OCI-LY3 (cell line): ENCODE measurements around the gene SELPLG.

Experiments
- EZH2phosphoT487 ChIP-seq: fragments of 200-600 bp; shearing (Covaris generic); IDR thresholded peaks from 2 replicates; pipeline ENCODE4 v1.6.1; 2018; ENCODE audit warnings: antibody characterized with exemption, mixed run types, low read depth
- TF ChIP-seq, protein P1 (sequence below): fragments of 200-600, 300-600 bp; sonication (generic); IDR thresholded peaks from 2 replicates; pipeline ENCODE4 v1.5.1; 2014; ENCODE audit warnings: antibody characterized with exemption, low read length, low read depth

- TF ChIP-seq, protein P1, sequence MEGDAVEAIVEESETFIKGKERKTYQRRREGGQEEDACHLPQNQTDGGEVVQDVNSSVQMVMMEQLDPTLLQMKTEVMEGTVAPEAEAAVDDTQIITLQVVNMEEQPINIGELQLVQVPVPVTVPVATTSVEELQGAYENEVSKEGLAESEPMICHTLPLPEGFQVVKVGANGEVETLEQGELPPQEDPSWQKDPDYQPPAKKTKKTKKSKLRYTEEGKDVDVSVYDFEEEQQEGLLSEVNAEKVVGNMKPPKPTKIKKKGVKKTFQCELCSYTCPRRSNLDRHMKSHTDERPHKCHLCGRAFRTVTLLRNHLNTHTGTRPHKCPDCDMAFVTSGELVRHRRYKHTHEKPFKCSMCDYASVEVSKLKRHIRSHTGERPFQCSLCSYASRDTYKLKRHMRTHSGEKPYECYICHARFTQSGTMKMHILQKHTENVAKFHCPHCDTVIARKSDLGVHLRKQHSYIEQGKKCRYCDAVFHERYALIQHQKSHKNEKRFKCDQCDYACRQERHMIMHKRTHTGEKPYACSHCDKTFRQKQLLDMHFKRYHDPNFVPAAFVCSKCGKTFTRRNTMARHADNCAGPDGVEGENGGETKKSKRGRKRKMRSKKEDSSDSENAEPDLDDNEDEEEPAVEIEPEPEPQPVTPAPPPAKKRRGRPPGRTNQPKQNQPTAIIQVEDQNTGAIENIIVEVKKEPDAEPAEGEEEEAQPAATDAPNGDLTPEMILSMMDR = no peak
- TF ChIP-seq EZH2phosphoT487 = no peak
Observed at GRCh38 chr12:108582509-108582908, 51.2 kb downstream of the SELPLG start.
